ENCODE results near the gene KDM2A. TPM values are rescaled to one million over a fixed set of nuclear protein-coding genes. Genes with fewer than 3 reads are reported as not detected.
A peak's percentile ranks its signal among the peaks of the same experiment; 100 is the strongest.

KDM2A gene
- total and polyA plus RNA-seq, 2 experiments from 2014 or later = 25.0 to 54.1 TPM

DNA sequence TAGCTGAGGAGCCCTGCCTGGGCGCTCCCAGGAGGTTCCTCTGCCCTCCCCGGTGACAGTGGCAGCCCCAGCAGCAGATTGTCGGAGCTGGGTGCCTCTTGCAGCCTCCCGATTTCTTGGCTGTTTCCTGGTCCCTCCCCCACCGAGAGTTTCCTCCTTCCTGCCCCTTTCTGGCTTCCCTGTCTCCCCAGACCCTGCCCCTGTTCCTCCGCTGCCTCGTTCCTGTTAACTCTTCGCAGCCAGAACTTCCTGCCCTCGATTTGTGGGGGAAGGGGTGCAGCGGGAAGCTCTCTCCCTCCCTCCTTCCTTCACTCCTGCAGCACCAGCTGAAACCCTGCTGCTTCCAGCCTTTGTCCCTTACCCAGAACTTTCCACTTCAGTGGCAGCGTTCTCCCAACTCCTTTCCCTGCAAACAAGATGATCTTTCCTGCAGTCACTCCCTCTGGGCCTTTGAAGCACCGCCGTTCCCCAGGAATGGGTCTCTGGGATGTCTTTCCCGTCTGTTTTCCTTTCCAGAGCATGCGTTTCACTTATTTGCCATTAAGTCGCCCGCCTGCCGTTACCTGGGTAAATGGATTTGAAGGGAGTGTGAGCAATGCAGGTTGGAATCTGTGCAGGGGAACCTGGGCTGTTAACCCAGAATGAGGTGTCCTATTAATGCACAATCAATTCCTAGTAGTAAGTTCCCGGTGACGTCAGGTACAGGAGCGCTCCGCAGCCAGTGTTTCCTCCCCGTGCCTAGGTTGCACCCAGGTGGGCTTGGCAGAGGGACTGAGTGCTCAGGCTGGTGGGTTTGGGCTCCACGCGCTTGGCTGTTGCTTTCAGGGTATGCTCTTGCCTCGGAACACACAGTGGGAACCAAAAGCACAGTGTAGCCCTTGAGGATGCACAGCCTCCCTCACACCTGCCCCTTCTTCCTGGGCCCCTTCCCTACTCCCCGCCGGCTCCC, 151.5 kb downstream of the KDM2A start:
- DNase-seq (ENCODE audit: low spot score) (peak; percentile 82), ATAC-seq (peak; percentile 49)
- peak overlapping the region; percentile 74 for H3K27ac Mint-ChIP-seq
- TF ChIP-seq, protein P1, sequence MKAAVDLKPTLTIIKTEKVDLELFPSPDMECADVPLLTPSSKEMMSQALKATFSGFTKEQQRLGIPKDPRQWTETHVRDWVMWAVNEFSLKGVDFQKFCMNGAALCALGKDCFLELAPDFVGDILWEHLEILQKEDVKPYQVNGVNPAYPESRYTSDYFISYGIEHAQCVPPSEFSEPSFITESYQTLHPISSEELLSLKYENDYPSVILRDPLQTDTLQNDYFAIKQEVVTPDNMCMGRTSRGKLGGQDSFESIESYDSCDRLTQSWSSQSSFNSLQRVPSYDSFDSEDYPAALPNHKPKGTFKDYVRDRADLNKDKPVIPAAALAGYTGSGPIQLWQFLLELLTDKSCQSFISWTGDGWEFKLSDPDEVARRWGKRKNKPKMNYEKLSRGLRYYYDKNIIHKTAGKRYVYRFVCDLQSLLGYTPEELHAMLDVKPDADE (IDR thresholded peaks at IDR 0.05) = peak; percentile 54; the same call in 1 of the 2 replicates
- no peak for TF ChIP-seq ZNF331 (CRISPR knock-in tag; IDR thresholded peaks at IDR 0.05; ENCODE audit: low read depth)
- H3K27me3 Mint-ChIP-seq (ENCODE audit: insufficient read depth, low read depth, poor library complexity) = peaks cover 9% of the 10 kb centered on the region
- Histone ChIP-seq H4K20me1 (replicated peaks; ENCODE audit: insufficient read depth) (peaks cover 17% of the 10 kb centered on the region; the same call in 1 of the 2 replicates), H3K9me2 (ENCODE audit: insufficient read depth) (no peaks in the 10 kb centered on the region), H3K79me2 (replicated peaks; ENCODE audit: insufficient read depth) (peaks cover 79% of the 10 kb centered on the region), H3K27ac (ENCODE audit: low read depth) (peak overlapping the region; percentile 72), H3K4me2 (peak overlapping the region; percentile 78), H3K4me1 (ENCODE audit: insufficient read depth) (peaks cover 23% of the 10 kb centered on the region), H3K27me3 (ENCODE audit: insufficient read depth) (no peaks in the 10 kb centered on the region), H3K4me3 (peak overlapping the region; percentile 44; the same call in 1 of the 2 replicates), H2AFZ (no peak overlapping the region), H3F3A (replicated peaks; ENCODE audit: low read depth) (peaks cover 18% of the 10 kb centered on the region), H3K36me3 (ENCODE audit: insufficient read depth) (peaks cover 3% of the 10 kb centered on the region; the same call in 1 of the 2 replicates)
- H3K36me3 Mint-ChIP-seq (ENCODE audit: low read depth) = peaks cover 15% of the 10 kb centered on the region; the same call in 2 of the 3 replicates
- peak overlapping the region; percentile 61 for H3K4me3 Mint-ChIP-seq
- peaks cover 53% of the 10 kb centered on the region for H3K4me1 Mint-ChIP-seq
- no peaks in the 10 kb centered on the region for H3K9me3 Mint-ChIP-seq

DNA sequence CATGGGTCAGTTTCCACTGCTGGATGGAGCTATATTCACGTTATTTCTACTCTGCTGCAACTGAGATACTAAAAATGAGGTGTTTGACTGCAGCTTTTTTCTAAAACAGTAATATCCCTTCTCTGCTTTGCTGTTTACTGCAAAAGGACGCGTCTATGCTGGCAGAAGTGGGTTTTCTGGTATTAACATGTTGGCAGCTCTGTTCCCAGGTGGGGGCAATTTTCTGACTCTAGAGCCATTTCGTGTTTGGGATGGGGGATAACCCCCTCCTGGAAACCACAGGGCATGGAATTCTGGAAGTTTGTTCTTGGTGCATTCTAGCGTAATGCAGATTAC, 152.1 kb downstream of the KDM2A start:
- peaks cover 85% of the 10 kb centered on the region for H3K79me2 ChIP-seq (replicated peaks; ENCODE audit: insufficient read depth)
- no peaks in the 10 kb centered on the region for H3K9me2 ChIP-seq (ENCODE audit: insufficient read depth)
- H3K4me2 ChIP-seq = peak overlapping the region; percentile 78
- H3K36me3 Mint-ChIP-seq (ENCODE audit: low read depth) = peaks cover 15% of the 10 kb centered on the region; the same call in 2 of the 3 replicates
- no peaks in the 10 kb centered on the region for H3K27me3 ChIP-seq (ENCODE audit: insufficient read depth)
- peaks cover 14% of the 10 kb centered on the region for H3F3A ChIP-seq (replicated peaks; ENCODE audit: low read depth)
- peak overlapping the region; percentile 44; the same call in 1 of the 2 replicates for H3K4me3 ChIP-seq
- DNase-seq (ENCODE audit: low spot score) = no peak
- H3K9me3 Mint-ChIP-seq = no peaks in the 10 kb centered on the region
- peaks cover 23% of the 10 kb centered on the region for H3K4me1 ChIP-seq (ENCODE audit: insufficient read depth)
- peaks cover 17% of the 10 kb centered on the region; the same call in 1 of the 2 replicates for H4K20me1 ChIP-seq (replicated peaks; ENCODE audit: insufficient read depth)
- H3K4me3 Mint-ChIP-seq = peak overlapping the region; percentile 61; the same call in 2 of the 3 replicates
- H3K27ac ChIP-seq (ENCODE audit: low read depth) = peak overlapping the region; percentile 40; the same call in 1 of the 2 replicates
- H3K36me3 ChIP-seq (ENCODE audit: insufficient read depth) = peaks cover 3% of the 10 kb centered on the region; the same call in 1 of the 2 replicates
- H3K27ac Mint-ChIP-seq = peak overlapping the region; percentile 74; the same call in 1 of the 2 replicates
- ATAC-seq = no peak
- peaks cover 4% of the 10 kb centered on the region for H3K27me3 Mint-ChIP-seq (ENCODE audit: insufficient read depth, low read depth, poor library complexity)
- peaks cover 54% of the 10 kb centered on the region for H3K4me1 Mint-ChIP-seq
- no peak overlapping the region for H2AFZ ChIP-seq
- TF ChIP-seq, protein P2, sequence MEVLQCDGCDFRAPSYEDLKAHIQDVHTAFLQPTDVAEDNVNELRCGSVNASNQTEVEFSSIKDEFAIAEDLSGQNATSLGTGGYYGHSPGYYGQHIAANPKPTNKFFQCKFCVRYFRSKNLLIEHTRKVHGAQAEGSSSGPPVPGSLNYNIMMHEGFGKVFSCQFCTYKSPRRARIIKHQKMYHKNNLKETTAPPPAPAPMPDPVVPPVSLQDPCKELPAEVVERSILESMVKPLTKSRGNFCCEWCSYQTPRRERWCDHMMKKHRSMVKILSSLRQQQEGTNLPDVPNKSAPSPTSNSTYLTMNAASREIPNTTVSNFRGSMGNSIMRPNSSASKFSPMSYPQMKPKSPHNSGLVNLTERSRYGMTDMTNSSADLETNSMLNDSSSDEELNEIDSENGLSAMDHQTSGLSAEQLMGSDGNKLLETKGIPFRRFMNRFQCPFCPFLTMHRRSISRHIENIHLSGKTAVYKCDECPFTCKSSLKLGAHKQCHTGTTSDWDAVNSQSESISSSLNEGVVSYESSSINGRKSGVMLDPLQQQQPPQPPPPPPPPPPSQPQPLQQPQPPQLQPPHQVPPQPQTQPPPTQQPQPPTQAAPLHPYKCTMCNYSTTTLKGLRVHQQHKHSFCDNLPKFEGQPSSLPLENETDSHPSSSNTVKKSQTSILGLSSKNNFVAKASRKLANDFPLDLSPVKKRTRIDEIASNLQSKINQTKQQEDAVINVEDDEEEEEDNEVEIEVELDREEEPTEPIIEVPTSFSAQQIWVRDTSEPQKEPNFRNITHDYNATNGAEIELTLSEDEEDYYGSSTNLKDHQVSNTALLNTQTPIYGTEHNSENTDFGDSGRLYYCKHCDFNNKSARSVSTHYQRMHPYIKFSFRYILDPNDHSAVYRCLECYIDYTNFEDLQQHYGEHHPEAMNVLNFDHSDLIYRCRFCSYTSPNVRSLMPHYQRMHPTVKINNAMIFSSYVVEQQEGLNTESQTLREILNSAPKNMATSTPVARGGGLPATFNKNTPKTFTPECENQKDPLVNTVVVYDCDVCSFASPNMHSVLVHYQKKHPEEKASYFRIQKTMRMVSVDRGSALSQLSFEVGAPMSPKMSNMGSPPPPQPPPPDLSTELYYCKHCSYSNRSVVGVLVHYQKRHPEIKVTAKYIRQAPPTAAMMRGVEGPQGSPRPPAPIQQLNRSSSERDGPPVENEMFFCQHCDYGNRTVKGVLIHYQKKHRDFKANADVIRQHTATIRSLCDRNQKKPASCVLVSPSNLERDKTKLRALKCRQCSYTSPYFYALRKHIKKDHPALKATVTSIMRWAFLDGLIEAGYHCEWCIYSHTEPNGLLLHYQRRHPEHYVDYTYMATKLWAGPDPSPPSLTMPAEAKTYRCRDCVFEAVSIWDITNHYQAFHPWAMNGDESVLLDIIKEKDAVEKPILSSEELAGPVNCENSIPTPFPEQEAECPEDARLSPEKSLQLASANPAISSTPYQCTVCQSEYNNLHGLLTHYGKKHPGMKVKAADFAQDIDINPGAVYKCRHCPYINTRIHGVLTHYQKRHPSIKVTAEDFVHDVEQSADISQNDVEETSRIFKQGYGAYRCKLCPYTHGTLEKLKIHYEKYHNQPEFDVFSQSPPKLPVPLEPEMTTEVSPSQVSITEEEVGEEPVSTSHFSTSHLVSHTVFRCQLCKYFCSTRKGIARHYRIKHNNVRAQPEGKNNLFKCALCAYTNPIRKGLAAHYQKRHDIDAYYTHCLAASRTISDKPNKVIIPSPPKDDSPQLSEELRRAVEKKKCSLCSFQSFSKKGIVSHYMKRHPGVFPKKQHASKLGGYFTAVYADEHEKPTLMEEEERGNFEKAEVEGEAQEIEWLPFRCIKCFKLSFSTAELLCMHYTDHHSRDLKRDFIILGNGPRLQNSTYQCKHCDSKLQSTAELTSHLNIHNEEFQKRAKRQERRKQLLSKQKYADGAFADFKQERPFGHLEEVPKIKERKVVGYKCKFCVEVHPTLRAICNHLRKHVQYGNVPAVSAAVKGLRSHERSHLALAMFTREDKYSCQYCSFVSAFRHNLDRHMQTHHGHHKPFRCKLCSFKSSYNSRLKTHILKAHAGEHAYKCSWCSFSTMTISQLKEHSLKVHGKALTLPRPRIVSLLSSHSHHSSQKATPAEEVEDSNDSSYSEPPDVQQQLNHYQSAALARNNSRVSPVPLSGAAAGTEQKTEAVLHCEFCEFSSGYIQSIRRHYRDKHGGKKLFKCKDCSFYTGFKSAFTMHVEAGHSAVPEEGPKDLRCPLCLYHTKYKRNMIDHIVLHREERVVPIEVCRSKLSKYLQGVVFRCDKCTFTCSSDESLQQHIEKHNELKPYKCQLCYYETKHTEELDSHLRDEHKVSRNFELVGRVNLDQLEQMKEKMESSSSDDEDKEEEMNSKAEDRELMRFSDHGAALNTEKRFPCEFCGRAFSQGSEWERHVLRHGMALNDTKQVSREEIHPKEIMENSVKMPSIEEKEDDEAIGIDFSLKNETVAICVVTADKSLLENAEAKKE (CRISPR knock-in tag; IDR thresholded peaks at IDR 0.05) = no peak
- TF ChIP-seq, protein P3, sequence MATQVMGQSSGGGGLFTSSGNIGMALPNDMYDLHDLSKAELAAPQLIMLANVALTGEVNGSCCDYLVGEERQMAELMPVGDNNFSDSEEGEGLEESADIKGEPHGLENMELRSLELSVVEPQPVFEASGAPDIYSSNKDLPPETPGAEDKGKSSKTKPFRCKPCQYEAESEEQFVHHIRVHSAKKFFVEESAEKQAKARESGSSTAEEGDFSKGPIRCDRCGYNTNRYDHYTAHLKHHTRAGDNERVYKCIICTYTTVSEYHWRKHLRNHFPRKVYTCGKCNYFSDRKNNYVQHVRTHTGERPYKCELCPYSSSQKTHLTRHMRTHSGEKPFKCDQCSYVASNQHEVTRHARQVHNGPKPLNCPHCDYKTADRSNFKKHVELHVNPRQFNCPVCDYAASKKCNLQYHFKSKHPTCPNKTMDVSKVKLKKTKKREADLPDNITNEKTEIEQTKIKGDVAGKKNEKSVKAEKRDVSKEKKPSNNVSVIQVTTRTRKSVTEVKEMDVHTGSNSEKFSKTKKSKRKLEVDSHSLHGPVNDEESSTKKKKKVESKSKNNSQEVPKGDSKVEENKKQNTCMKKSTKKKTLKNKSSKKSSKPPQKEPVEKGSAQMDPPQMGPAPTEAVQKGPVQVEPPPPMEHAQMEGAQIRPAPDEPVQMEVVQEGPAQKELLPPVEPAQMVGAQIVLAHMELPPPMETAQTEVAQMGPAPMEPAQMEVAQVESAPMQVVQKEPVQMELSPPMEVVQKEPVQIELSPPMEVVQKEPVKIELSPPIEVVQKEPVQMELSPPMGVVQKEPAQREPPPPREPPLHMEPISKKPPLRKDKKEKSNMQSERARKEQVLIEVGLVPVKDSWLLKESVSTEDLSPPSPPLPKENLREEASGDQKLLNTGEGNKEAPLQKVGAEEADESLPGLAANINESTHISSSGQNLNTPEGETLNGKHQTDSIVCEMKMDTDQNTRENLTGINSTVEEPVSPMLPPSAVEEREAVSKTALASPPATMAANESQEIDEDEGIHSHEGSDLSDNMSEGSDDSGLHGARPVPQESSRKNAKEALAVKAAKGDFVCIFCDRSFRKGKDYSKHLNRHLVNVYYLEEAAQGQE (IDR thresholded peaks at IDR 0.05; ENCODE audit: unreplicated experiment) = no peak
- TF ChIP-seq EZH2 (IDR thresholded peaks at IDR 0.05; ENCODE audit: low read depth, unreplicated experiment) (no peak), ZNF114 (CRISPR knock-in tag; IDR thresholded peaks at IDR 0.05) (no peak)
- TF ChIP-seq, protein P1 (IDR thresholded peaks at IDR 0.05) = no peak

Measured in GM23338 (cell line).